Astrocyte of the spinal cord (primary cell): Measurements from ENCODE around the gene PRSS57.

Source experiments
- DNase-seq: peaks from one replicate; pipeline ENCODE4 v3.0.0; 2011; ENCODE audit warnings: low read depth, low spot score
- H3K4me3 ChIP-seq: 2 replicates; pipeline ENCODE4 v1.5.1; 2011; ENCODE audit warnings: low read depth, mild to moderate bottlenecking, low read length, moderate library complexity
- CTCF ChIP-seq: IDR thresholded peaks from 2 replicates; pipeline ENCODE4 v1.5.1; 2012; ENCODE audit warnings: low read depth, mild to moderate bottlenecking, low read length, inconsistent platforms
- in situ Hi-C: cut with HindIII; loops from 2 replicates; pipeline ENCODE4 v1.10.0; 2017; ENCODE audit warnings: low sequenced_read_pairs

The PRSS57 gene

GRCh38 chr19:682678-683320 lies 12.5 kb downstream of the PRSS57 start:
- no peak overlapping the region for H3K4me3 ChIP-seq
- in situ Hi-C loops, result no loop called here
- TF ChIP-seq CTCF, result no peak
- DNase-seq, result no peak

GRCh38 chr19:681029-682019 lies 13.9 kb downstream of the PRSS57 start:
- in situ Hi-C loops, result no loop called here
- no peak for DNase-seq
- no peak for TF ChIP-seq CTCF
- no peak overlapping the region for H3K4me3 ChIP-seq

- peak; percentile 99 for DNase-seq
- TF ChIP-seq CTCF, result peak; percentile 28
- peak overlapping the region; percentile 45 for H3K4me3 ChIP-seq
- in situ Hi-C loops, result no loop called here
Observed at GRCh38 chr19:680287-681028, 14.8 kb downstream of the PRSS57 start.

- no peak for TF ChIP-seq CTCF
- in situ Hi-C loops, result no loop called here
- H3K4me3 ChIP-seq, result peak overlapping the region; percentile 41
- DNase-seq, result peak; percentile 81
Observed at GRCh38 chr19:679418-680286, 15.6 kb downstream of the PRSS57 start.

- in situ Hi-C loops, result no loop called here
- DNase-seq, result no peak
- TF ChIP-seq CTCF, result no peak
- H3K4me3 ChIP-seq, result peak overlapping the region; percentile 41
Observed at GRCh38 chr19:678791-679388, 16.4 kb downstream of the PRSS57 start.
